Measurements from ENCODE around the gene DNPH1.
A peak's percentile ranks its signal among the peaks of the same experiment; 100 is the strongest.

Gene DNPH1

DNA sequence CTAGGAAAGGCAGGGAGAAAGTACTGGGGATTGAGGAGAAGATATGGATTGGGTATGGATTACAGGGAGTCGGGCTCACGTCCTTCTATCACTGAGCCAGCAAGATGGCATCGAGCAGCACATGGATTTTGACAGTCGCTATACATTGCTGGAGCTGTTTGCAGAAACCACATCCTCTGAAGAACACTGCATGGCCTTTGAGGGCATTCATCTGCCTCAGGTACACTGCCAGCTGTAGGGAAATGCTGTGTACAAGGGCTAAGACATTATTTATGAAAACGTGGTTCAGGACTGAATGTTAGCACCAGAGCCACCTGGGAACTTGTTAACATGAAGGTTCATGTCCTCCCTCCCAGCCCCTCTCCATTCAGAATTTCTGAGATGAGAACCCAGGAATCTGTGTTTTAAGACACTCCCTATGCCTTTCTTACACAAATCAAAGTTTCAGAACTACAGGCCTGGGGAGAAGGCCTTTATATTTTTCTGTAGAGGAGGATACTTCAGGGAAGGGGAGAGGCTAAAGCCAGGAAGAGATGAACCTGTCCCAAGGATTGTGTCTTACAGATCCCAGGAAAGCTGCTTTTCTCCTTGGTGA, 43.8 kb downstream of the DNPH1 start:
- DNase-seq (ENCODE audit: low read depth) = no peak
- H3K4me3 ChIP-seq (ENCODE audit: control insufficient read depth, low read depth, low read length) = no peak overlapping the region
- TF ChIP-seq, protein P1, sequence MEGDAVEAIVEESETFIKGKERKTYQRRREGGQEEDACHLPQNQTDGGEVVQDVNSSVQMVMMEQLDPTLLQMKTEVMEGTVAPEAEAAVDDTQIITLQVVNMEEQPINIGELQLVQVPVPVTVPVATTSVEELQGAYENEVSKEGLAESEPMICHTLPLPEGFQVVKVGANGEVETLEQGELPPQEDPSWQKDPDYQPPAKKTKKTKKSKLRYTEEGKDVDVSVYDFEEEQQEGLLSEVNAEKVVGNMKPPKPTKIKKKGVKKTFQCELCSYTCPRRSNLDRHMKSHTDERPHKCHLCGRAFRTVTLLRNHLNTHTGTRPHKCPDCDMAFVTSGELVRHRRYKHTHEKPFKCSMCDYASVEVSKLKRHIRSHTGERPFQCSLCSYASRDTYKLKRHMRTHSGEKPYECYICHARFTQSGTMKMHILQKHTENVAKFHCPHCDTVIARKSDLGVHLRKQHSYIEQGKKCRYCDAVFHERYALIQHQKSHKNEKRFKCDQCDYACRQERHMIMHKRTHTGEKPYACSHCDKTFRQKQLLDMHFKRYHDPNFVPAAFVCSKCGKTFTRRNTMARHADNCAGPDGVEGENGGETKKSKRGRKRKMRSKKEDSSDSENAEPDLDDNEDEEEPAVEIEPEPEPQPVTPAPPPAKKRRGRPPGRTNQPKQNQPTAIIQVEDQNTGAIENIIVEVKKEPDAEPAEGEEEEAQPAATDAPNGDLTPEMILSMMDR (IDR thresholded peaks at IDR 0.05; ENCODE audit: control insufficient read depth, insufficient read depth, low read depth, low read length, missing control alignments) = no peak

DNA sequence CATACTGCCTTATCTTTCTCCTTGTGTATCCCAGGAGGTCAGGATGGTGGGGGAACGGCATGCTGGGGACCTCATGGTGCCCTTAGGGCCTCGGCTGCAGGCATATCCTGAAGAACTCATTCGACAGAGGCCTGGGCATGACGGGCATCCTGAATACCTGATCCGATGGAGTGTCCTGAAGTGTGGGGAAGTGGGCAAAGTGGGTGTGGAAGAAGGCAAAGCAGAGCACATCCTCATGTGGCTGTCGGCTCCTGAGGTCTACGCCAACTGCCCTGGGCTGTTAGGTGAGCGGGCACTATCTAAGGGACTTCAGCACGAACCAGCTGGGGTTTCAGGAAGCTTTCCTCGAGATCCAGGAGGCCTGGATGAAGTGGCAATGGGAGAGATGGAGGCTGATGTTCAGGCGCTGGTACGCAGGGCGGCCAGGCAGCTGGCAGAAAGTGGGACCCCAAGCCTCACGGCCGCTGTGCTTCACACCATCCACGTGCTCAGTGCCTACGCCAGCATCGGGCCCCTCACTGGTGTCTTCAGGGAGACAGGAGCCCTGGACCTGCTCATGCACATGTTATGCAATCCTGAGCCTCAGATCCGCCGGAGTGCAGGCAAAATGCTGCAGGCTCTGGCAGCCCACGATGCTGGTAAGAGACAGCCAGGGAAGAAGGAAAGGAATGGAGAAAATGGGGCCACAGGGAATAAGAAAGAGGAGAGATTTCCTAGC, 44.9 kb downstream of the DNPH1 start:
- DNase-seq (ENCODE audit: low read depth) = no peak
- TF ChIP-seq, protein P1 (IDR thresholded peaks at IDR 0.05; ENCODE audit: control insufficient read depth, insufficient read depth, low read depth, low read length, missing control alignments) = no peak
- H3K4me3 ChIP-seq (ENCODE audit: control insufficient read depth, low read depth, low read length) = no peak overlapping the region

DNA sequence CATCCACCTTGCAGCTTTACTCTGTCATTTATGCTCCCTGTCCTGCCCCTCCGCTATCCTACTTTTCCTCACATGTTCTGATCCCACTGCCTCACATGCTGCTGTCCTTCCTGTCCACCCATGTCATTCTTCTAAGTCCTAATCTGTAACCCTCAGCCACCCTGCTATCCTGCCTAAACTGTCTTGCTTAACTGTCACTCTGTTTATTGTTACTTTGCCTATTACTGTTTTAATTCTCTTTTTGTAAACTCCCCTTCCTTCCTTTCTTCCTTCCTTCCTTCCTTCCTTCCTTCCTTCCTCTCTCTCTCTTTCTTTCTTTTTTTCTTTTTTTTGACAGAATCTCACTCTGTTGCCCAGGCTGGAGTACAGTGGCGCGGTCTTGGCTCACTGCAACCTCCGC, 45.8 kb downstream of the DNPH1 start:
- no peak for DNase-seq (ENCODE audit: low read depth)
- TF ChIP-seq, protein P1 (IDR thresholded peaks at IDR 0.05; ENCODE audit: control insufficient read depth, insufficient read depth, low read depth, low read length, missing control alignments) = no peak
- no peak overlapping the region for H3K4me3 ChIP-seq (ENCODE audit: control insufficient read depth, low read depth, low read length)

DNA sequence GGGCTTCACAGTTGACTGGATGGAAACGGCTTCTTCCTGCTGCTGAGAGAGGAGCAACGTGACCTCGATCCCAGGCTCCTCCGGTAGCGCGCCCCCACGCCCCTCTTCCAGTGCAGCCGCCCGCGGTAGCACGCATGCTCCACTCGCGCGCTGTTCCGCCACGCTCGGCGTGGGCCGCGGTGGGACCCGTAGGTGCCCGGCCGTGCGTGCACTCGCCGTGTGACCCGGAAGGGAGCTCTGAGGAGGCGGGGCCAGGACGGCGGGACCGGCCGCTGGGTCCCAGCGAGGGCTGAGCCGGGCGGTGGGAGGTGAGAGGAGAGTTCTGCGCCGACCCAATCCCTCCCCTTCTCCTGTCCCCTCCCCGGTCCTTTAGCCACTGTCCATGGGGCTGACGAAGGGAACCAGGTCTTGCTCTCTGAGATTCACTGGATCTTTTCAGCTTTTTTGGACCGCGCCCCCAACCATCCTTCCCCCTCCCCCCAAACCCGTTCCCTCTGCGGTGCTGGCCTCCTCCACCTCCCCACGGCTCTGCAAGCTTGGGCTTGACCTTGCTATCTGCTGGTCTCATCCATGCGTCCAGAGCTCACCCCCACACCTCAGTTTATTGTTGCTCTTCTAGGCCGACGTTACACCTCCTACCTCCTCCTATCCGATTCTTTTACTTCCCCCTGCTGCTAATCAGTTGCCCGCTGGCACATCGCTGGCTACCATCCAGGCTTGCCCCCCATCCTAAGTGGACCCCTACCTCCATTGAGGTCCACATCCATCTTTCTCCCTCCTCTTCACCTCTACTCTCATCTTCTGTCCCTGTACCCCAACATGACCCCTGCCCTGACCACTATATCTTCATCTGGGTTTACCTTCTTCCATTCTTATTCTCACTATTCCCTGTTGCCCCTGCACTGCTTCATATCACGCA, 47.1 kb downstream of the DNPH1 start, which contains the start of gene CUL9:
CUL9 (plus strand) TSS at position 255 of the 919 bp plus-strand sequence. CDS start 2,115 bp downstream, outside the sequence.
- TF ChIP-seq, protein P1 (IDR thresholded peaks at IDR 0.05; ENCODE audit: control insufficient read depth, insufficient read depth, low read depth, low read length, missing control alignments) = no peak
- DNase-seq (ENCODE audit: low read depth) = no peak
- peak within 1 kb of the TSS; percentile 83 for H3K4me3 ChIP-seq (ENCODE audit: control insufficient read depth, low read depth, low read length)

DNA sequence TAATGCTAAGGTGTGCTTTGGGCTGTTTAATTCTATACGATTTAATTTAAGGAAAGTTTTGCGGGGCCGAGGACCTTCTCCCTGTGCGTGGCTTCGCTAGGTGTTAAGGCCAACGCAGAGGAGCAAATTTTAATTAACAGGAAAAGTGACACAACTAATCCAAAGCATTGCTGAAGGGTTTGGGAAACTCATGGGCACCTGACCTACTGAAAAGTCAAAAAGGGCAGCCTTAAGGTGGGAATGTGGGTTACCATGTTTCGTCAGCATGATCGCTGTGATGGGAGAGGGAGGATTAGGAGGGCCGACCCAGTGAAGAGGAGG, 47.7 kb downstream of the DNPH1 start:
- H3K4me3 ChIP-seq (ENCODE audit: control insufficient read depth, low read depth, low read length) = peak overlapping the region; percentile 83
- TF ChIP-seq, protein P1 (IDR thresholded peaks at IDR 0.05; ENCODE audit: control insufficient read depth, insufficient read depth, low read depth, low read length, missing control alignments) = no peak
- DNase-seq (ENCODE audit: low read depth) = no peak

DNA sequence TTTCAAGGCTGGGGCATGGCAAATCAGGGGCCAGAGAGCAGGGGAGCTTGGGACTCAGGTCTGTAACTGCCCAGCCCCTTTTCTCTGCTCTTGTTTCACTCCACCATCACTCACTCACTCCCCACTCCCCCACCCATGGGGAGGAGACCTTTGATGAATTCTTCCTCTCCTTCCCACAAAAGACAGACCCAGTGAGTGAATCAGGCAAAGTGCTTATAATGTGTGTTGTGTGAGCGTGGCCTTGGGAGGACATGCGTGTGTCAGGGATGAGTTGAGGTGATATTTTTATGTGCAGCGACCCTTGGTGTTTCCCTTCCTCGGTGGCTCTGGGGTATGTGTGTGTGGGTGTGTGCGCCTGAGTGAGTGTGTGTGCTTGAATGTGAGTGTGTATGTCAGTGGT, 48.3 kb downstream of the DNPH1 start:
- no peak overlapping the region for H3K4me3 ChIP-seq (ENCODE audit: control insufficient read depth, low read depth, low read length)
- TF ChIP-seq, protein P1 (IDR thresholded peaks at IDR 0.05; ENCODE audit: control insufficient read depth, insufficient read depth, low read depth, low read length, missing control alignments) = no peak
- no peak for DNase-seq (ENCODE audit: low read depth)

Data from AG09309 (cell line).